Measurements from ENCODE around the gene CEP250. TPM values are rescaled to one million over a fixed set of nuclear protein-coding genes. Genes with fewer than 3 reads are reported as not detected.
A peak's percentile ranks its signal among the peaks of the same experiment; 100 is the strongest.

CEP250 gene
- total RNA-seq, 1 donor from 2014 or later: 54.6 TPM

DNA sequence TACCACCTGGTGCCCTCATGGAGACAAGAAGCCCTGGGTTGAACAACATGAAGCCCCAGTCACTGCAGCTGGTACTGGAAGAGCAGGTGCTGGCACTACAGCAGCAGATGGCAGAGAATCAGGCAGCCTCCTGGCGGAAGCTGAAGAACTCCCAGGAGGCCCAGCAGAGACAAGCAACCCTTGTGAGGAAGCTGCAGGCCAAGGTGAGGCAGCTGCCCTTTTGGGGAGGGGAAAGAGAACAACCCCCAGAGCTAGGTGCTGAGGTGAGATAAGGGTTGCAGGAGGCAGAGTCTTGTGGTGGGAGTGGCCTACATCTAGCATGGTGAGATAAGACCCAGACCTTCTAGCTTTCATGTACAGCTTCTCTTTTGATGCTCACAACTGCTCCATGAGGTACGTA lies 7.0 kb downstream of the CEP250 start:
- Mint-ChIP-seq H3K27ac (no peak overlapping the region), H3K27me3 (ENCODE audit: low read depth) (no peaks in the 10 kb centered on the region), H3K36me3 (ENCODE audit: low read depth) (peaks cover 17% of the 10 kb centered on the region), H3K4me3 (ENCODE audit: low read depth) (no peak overlapping the region), H3K4me1 (ENCODE audit: low read depth) (peaks cover 13% of the 10 kb centered on the region), H3K9me3 (no peaks in the 10 kb centered on the region)
- no peak for DNase-seq (ENCODE audit: low spot score)
- intact Hi-C loops (cut with micrococcal nuclease): no loop called here

DNA sequence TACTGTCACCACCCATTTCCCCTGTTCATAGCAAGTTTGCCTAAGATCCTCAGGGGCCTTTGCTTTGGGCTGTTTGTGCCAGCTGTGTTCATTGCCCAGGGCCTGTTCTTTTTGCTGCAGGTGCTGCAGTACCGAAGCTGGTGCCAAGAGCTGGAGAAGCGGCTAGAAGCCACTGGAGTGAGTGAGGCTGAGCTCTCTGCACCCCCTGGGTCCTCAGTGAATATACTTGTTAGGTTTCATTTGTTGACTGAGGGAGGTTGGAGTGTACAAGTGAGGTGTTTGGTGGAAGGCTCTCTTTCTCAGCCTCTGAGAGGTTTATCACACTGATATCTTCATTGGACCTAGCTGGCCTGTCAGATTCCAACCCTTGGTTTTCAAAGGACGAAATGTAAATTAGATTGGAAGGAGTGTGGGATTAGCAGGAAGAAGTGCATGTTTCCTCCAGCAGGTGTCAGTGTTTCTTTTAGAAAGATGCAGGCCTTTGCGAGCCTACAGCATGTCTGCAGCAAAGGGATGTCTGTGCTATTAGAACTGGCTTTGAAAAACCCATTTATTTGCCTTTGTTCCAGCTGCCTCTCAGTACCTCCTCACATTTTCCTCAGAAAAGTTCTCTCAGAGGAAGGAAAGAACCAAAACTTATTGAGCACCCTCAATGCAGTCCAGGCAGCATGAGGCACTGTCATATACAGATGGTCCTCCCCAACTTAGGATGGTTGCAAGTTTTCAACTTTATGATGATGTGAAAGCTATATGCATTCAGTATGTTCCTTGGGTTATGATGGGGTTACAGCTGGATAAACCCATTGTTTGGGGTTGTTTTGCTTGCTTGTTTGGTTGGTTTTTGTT lies 8.3 kb downstream of the CEP250 start:
- peaks cover 20% of the 10 kb centered on the region for H3K36me3 Mint-ChIP-seq (ENCODE audit: low read depth)
- no peak overlapping the region for H3K4me3 Mint-ChIP-seq (ENCODE audit: low read depth)
- H3K27me3 Mint-ChIP-seq (ENCODE audit: low read depth): no peaks in the 10 kb centered on the region
- H3K9me3 Mint-ChIP-seq: no peaks in the 10 kb centered on the region
- peaks cover 4% of the 10 kb centered on the region for H3K4me1 Mint-ChIP-seq (ENCODE audit: low read depth)
- intact Hi-C loops (cut with micrococcal nuclease): no loop called here
- no peak overlapping the region for H3K27ac Mint-ChIP-seq
- DNase-seq (ENCODE audit: low spot score): peak; percentile 41

DNA sequence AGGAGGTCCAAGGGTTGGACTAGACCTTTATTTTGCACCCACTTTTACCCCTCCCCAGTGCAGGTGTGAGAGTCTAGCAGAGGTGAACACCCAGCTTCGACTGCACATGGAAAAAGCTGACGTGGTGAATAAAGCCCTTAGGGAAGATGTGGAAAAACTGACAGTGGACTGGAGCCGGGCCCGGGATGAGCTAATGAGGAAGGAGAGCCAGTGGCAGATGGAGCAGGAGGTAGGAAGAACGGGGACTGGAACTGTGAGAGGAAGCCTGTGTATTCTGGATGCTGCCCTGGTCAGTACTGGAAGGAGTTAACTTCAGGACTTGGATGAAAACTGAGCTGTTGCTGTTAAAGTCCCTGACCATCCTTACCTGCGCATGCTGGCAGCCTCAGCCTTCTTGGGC lies 10.6 kb downstream of the CEP250 start:
- DNase-seq (ENCODE audit: low spot score): no peak
- H3K36me3 Mint-ChIP-seq (ENCODE audit: low read depth): peaks cover 18% of the 10 kb centered on the region
- H3K4me1 Mint-ChIP-seq (ENCODE audit: low read depth): peaks cover 4% of the 10 kb centered on the region
- H3K27ac Mint-ChIP-seq: no peak overlapping the region
- H3K4me3 Mint-ChIP-seq (ENCODE audit: low read depth): no peak overlapping the region
- H3K27me3 Mint-ChIP-seq (ENCODE audit: low read depth): no peaks in the 10 kb centered on the region
- H3K9me3 Mint-ChIP-seq: no peaks in the 10 kb centered on the region
- intact Hi-C loops (cut with micrococcal nuclease): no loop called here

DNA sequence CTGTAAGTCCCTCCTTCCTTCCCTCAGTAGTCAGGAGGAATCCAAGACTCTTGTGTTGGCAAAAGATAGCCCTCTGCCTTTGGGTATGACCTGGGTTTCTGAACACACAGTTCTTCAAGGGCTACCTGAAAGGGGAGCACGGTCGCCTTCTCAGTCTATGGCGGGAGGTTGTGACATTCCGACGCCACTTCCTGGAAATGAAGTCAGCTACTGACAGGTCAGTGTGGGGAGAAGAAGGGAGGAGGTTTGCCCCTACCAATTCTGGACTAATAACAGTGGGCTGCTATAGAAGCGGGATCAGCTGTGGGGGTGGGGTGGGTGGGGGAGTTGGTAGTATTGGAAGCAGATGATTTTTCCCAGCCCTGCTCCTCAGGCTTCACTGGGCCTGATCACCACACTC lies 11.5 kb downstream of the CEP250 start:
- peaks cover 20% of the 10 kb centered on the region for H3K36me3 Mint-ChIP-seq (ENCODE audit: low read depth)
- no peak overlapping the region for H3K4me3 Mint-ChIP-seq (ENCODE audit: low read depth)
- no peaks in the 10 kb centered on the region for H3K27me3 Mint-ChIP-seq (ENCODE audit: low read depth)
- peaks cover 4% of the 10 kb centered on the region for H3K4me1 Mint-ChIP-seq (ENCODE audit: low read depth)
- H3K27ac Mint-ChIP-seq: no peak overlapping the region
- H3K9me3 Mint-ChIP-seq: no peaks in the 10 kb centered on the region
- no peak for DNase-seq (ENCODE audit: low spot score)
- intact Hi-C loops (cut with micrococcal nuclease): no loop called here

DNA sequence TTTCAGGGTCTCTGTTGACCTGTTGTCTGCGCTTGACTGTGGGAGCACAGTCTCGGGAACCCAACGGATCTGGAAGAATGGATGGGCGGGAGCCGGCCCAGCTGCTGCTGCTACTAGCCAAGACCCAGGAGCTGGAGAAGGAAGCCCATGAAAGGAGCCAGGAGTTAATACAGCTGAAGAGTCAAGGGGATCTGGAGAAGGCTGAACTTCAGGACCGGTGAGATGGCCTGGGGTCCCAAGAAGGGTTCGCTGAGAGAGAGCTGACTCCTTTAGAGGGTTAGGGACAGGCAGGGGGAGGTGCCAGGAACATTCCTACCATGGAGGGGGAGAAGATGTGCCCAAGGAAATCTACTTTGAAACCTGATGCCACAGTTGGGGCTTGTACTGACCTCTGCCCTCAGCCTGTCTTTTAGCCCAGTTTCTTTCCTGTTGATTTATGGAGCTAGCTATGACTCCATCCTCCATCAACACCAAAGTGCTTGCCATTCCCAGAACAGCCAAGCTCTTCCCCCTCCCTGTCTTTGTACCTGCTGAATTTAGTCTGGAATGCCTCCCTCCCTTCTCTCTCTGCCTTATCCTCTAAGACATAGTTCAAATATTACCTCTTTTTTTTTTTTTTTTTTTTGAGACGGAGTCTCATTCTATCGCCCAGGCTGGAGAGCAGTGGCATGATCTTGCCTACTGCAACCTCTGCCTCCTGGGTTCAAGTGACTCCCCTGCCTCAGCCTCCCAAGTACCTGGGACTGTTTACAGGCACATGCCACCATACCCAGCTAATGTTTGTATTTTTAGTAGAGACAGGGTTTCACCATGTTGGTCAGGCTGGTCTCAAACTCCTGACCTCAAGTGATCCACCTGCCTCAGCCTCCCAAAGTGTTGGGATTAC lies 12.2 kb downstream of the CEP250 start:
- no peak for DNase-seq (ENCODE audit: low spot score)
- H3K4me1 Mint-ChIP-seq (ENCODE audit: low read depth): peaks cover 4% of the 10 kb centered on the region
- H3K9me3 Mint-ChIP-seq: no peaks in the 10 kb centered on the region
- no peaks in the 10 kb centered on the region for H3K27me3 Mint-ChIP-seq (ENCODE audit: low read depth)
- H3K27ac Mint-ChIP-seq: no peak overlapping the region
- intact Hi-C loops (cut with micrococcal nuclease): no loop called here
- no peak overlapping the region for H3K4me3 Mint-ChIP-seq (ENCODE audit: low read depth)
- H3K36me3 Mint-ChIP-seq (ENCODE audit: low read depth): peaks cover 18% of the 10 kb centered on the region

DNA sequence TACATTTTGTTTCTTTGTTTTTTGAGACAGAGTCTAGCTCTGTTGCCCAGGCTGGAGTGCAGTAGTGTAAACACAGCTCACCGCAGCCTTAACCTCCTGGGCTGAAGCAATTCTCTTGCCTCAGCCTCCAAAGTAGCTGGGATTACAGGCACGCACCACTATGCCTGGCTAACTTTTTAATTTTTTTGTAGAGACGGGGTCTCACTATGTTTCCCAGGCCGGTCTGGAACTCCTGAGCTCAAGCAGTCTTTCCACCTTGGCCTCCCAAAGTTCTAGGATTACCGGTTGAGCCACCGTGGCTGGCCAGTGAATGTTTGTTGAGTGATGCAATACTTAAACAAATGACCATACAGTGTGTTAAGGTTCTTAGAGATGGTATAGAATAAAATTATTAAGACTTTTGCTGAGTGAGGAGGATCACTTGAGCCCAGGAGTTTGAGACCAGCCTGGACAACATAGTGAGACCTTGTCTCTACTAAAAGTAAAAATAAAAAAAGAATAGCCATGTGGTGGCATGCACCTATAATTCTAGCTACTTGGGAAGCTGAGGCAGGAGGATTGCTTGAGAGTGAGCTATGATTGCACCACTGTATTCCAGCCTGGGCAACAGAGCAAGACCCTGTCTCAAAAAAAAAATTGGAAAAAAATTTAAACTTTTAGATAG lies 13.4 kb downstream of the CEP250 start:
- H3K27ac Mint-ChIP-seq: no peak overlapping the region

DNA sequence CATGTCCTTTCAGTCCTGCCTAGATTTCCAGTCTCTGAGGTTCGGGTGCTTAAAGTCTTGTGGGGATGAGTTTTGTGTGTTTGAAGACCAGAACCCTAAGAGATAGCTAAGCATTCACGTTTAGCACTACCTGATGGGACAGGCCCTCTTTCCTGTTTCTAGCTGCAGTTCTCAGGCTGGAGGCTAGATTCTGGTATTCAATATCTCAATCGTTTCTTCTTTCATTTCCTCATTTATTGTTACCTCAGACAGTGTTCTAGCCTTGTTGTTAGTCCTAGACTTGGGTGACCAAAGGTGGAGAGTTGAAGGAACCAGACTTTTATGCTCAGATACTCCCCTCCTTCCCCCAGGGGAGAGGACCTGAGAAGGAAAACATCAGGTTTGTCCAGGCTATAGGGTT lies 16.8 kb downstream of the CEP250 start:
- Mint-ChIP-seq H3K27ac (no peak overlapping the region), H3K27me3 (ENCODE audit: low read depth) (no peaks in the 10 kb centered on the region), H3K36me3 (ENCODE audit: low read depth) (peaks cover 14% of the 10 kb centered on the region), H3K4me3 (ENCODE audit: low read depth) (no peak overlapping the region), H3K4me1 (ENCODE audit: low read depth) (no peaks in the 10 kb centered on the region), H3K9me3 (no peaks in the 10 kb centered on the region)
- DNase-seq (ENCODE audit: low spot score): no peak
- intact Hi-C loops (cut with micrococcal nuclease): no loop called here

More for the DNA sequence above, 13.4 kb downstream of the CEP250 start:
- Mint-ChIP-seq H3K4me1 (ENCODE audit: low read depth) (no peaks in the 10 kb centered on the region), H3K27me3 (ENCODE audit: low read depth) (no peaks in the 10 kb centered on the region), H3K4me3 (ENCODE audit: low read depth) (no peak overlapping the region), H3K36me3 (ENCODE audit: low read depth) (peaks cover 16% of the 10 kb centered on the region), H3K9me3 (no peaks in the 10 kb centered on the region)
- intact Hi-C loops (cut with micrococcal nuclease): no loop called here
- DNase-seq (ENCODE audit: low spot score): no peak

DNA sequence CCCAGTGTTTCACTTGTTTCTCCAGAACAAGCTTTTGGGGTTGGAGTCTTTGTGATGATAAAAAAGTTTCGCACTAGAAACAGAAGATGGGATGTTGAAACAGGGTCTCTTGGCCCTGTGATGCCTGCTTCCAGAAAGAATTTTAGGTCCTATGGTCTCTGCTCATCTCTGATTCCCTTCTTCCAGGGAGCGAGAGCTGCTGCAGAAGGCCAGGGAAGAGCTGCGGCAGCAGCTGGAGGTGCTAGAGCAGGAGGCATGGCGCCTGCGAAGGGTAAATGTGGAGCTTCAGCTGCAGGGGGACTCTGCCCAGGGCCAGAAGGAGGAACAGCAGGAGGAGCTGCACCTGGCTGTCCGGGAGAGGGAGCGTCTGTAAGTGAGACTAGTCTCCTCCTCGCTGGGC lies 18.3 kb downstream of the CEP250 start:
- Mint-ChIP-seq H3K9me3 (no peaks in the 10 kb centered on the region), H3K4me3 (ENCODE audit: low read depth) (no peak overlapping the region), H3K27ac (no peak overlapping the region), H3K4me1 (ENCODE audit: low read depth) (no peaks in the 10 kb centered on the region), H3K36me3 (ENCODE audit: low read depth) (peaks cover 20% of the 10 kb centered on the region), H3K27me3 (ENCODE audit: low read depth) (no peaks in the 10 kb centered on the region)
- intact Hi-C loops (cut with micrococcal nuclease): no loop called here
- DNase-seq (ENCODE audit: low spot score): no peak

DNA sequence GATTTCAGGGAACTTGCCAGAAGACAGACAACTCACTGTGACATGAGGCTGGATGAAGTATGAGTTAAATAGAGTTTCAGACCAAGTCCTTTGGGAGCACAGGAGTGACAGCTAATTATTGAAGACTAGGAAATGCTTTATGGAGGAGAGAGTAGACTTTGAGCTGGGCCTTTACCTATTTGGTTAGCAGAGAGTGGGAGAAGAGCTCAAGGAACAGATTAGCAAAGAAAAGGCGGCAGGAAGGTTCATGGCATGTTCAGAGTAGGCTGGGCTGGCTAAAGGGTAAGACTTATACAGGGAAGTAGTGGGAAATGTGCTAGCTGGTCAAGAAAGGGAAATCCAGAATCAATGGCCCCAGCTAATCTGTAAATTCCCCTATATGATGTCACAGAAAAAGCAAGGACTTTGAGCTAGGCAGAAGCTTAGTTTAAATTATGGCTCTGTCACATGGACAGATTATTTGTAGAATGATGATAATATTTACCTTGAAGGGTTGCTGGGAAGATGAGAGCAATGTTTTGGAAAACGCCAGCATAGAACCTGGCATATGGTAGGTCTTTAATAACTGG lies 19.0 kb downstream of the CEP250 start:
- no peaks in the 10 kb centered on the region for H3K4me1 Mint-ChIP-seq (ENCODE audit: low read depth)
- no peak overlapping the region for H3K4me3 Mint-ChIP-seq (ENCODE audit: low read depth)
- peaks cover 25% of the 10 kb centered on the region for H3K36me3 Mint-ChIP-seq (ENCODE audit: low read depth)
- intact Hi-C loops (cut with micrococcal nuclease): no loop called here
- H3K27ac Mint-ChIP-seq: no peak overlapping the region
- no peak for DNase-seq (ENCODE audit: low spot score)
- H3K9me3 Mint-ChIP-seq: no peaks in the 10 kb centered on the region
- no peaks in the 10 kb centered on the region for H3K27me3 Mint-ChIP-seq (ENCODE audit: low read depth)

DNA sequence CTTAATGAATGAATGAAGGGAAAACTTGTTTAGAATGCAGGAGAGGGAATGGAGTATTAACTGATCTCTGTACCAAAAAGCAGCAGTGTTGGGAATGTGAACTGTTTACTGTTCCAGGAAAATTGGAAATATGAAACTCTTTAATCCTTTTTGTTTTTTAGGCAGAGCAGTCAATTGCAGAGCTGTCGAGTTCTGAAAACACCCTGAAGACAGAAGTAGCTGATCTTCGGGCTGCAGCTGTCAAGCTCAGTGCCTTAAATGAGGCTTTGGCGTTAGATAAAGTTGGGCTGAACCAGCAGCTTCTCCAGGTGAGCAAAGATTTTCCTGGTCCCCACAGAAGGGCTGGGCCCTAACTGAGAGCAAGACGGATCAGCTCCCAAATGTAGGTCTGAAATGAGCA lies 20.9 kb downstream of the CEP250 start:
- intact Hi-C loops (cut with micrococcal nuclease): no loop called here
- Mint-ChIP-seq H3K36me3 (ENCODE audit: low read depth) (peaks cover 32% of the 10 kb centered on the region), H3K4me1 (ENCODE audit: low read depth) (no peaks in the 10 kb centered on the region), H3K27me3 (ENCODE audit: low read depth) (no peaks in the 10 kb centered on the region), H3K4me3 (ENCODE audit: low read depth) (no peak overlapping the region), H3K27ac (no peak overlapping the region), H3K9me3 (no peaks in the 10 kb centered on the region)
- no peak for DNase-seq (ENCODE audit: low spot score)

DNA sequence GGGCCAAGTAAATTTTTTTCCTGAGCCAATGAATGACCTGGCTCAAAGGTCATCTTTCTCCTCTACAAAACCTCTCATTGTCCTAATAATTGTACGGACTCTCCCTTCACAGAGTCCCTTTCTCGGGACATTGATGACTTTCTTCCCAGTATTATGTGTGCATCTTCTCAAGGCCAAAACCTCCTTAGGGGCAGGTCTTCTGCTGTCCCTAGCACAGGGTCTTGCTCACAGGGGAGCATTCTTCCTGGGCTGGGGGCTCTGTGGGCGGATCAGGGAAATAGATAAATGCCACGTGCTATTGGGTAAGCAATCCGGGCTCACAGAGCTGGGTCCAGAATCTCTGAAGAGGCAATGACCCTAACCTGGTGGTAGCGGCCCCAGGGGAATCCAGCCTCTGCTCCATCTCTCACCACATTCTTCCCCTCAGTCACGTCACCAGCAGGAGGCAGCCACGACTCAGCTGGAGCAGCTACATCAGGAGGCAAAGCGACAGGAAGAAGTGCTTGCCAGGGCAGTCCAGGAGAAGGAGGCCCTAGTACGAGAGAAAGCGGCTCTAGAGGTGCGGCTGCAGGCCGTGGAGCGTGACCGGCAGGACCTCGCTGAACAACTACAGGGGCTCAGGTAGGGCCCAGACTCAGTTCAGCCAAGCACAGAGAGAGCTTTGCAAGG lies 23.5 kb downstream of the CEP250 start:
- no peak for DNase-seq (ENCODE audit: low spot score)

DNA sequence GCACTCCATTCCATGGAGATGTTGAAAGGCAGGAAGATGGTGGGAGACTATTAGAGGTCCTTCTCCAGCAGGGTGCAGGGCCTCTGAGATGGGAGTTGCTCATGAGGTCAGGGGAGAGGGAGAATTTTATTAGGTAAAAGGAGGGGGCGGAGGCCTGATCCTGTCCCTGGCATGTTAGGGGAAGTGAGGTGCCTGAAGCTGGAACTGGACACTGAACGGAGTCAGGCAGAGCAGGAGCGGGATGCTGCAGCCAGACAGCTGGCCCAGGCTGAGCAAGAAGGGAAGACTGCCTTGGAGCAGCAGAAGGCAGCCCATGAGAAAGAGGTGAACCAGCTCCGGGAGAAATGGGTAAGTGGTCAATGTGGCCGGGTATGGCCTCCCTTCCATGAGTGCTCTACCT lies 24.4 kb downstream of the CEP250 start:
- no peak overlapping the region for H3K4me3 Mint-ChIP-seq (ENCODE audit: low read depth)
- H3K9me3 Mint-ChIP-seq: peaks cover 5% of the 10 kb centered on the region
- no peak overlapping the region for H3K27ac Mint-ChIP-seq

More for the DNA sequence above, 23.5 kb downstream of the CEP250 start:
- H3K27ac Mint-ChIP-seq: no peak overlapping the region
- peaks cover 36% of the 10 kb centered on the region for H3K36me3 Mint-ChIP-seq (ENCODE audit: low read depth)
- no peaks in the 10 kb centered on the region for H3K27me3 Mint-ChIP-seq (ENCODE audit: low read depth)
- H3K4me3 Mint-ChIP-seq (ENCODE audit: low read depth): no peak overlapping the region
- H3K4me1 Mint-ChIP-seq (ENCODE audit: low read depth): no peaks in the 10 kb centered on the region
- no peaks in the 10 kb centered on the region for H3K9me3 Mint-ChIP-seq
- intact Hi-C loops (cut with micrococcal nuclease): no loop called here

More for the DNA sequence above, 24.4 kb downstream of the CEP250 start:
- no peak for DNase-seq (ENCODE audit: low spot score)
- Mint-ChIP-seq H3K27me3 (ENCODE audit: low read depth) (no peaks in the 10 kb centered on the region), H3K4me1 (ENCODE audit: low read depth) (no peaks in the 10 kb centered on the region), H3K36me3 (ENCODE audit: low read depth) (peaks cover 44% of the 10 kb centered on the region)
- intact Hi-C loops (cut with micrococcal nuclease): no loop called here

All from activated T-helper 2 cell treated with anti-CD3 and anti-CD28 coated beads, Interferon-gamma antibody, Interleukin-2, Interleukin-4, amounts not matched to agents 10 μg/mL and 5 μg/mL and 100 μg/mL, durations not matched to agents 14 hours and 24 hours and 36 hours (primary cell).